ENCODE measurements around the gene MAFG. TPM values are rescaled to one million over a fixed set of nuclear protein-coding genes. Genes with fewer than 3 reads are reported as not detected.

Gene MAFG
- total and polyA plus RNA-seq, 2 of the 13 experiments (the other 11 are each of a cell fraction or from before 2014, with no cell fraction given), result 14.5 to 20.0 TPM

DNA sequence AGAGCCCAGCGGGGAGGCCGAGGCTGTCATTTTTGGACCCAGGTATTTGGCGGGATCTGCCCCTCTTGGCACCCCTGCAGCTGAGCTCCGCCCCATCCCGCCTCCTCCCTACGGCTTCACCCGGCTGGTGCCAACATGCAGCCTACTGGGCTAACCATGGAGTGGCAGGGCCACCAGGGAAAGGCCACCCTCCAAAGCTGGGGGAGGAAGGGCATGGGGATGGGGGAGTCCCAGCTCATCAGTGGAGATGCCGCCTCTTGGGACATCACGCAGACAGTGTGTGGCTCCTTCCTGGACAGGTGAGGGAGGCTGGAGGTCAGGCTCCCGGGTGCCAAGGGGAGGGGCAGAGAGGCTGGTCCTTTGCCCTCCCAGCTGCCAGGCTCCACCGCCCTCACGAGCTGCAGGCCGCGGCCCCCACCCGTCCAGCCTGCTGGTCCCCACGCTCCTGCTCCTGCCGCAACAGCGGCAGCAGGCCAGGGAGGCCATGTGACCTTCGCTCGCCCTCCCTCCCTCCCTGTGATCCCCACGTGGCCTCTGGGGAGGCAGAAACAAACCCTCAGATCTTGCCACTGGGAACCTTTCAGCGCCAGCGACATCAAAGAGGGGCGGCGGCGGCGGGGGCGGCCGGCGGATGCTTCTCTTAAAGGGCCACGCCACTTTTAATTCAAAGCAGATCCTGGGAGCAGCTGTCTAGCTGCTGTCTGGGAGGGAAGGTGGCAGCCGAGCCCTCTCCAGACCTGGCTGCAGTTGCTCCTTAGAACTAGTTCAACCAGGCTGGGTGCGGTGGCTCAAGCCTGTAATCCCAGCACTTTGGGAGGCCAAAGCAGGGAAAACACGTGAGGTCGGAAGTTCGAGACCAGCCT is 40.2 kb upstream of the MAFG start (continued):
- TF ChIP-seq CEBPZ (IDR thresholded peaks at IDR 0.05; ENCODE audit: low read length), result no peak
- TF ChIP-seq SIX1 (CRISPR knock-in tag; IDR thresholded peaks at IDR 0.05; ENCODE audit: borderline replicate concordance), result no peak; the same call in 1 of the 2 replicates
- peak; percentile 96 for TF ChIP-seq TARDBP (CRISPR knock-in tag; IDR thresholded peaks at IDR 0.05)
- no peak for TF ChIP-seq BCLAF1 (IDR thresholded peaks at IDR 0.05)
- peak; percentile 28; the same call in 1 of the 2 replicates for TF ChIP-seq ZNF44 (CRISPR knock-in tag; IDR thresholded peaks at IDR 0.05)
- no peak for TF ChIP-seq ZNF562 (CRISPR knock-in tag; IDR thresholded peaks at IDR 0.05; ENCODE audit: borderline replicate concordance)
- peak; percentile 100 for TF ChIP-seq ZFP91 (CRISPR knock-in tag; IDR thresholded peaks at IDR 0.05; ENCODE audit: borderline replicate concordance)
- peak; percentile 49 for TF ChIP-seq MIXL1 (CRISPR knock-in tag; IDR thresholded peaks at IDR 0.05)
- TF ChIP-seq ZBTB4 (CRISPR knock-in tag; IDR thresholded peaks at IDR 0.05; ENCODE audit: borderline replicate concordance), result peak; percentile 82; the same call in 1 of the 2 replicates
- TF ChIP-seq, protein P1, sequence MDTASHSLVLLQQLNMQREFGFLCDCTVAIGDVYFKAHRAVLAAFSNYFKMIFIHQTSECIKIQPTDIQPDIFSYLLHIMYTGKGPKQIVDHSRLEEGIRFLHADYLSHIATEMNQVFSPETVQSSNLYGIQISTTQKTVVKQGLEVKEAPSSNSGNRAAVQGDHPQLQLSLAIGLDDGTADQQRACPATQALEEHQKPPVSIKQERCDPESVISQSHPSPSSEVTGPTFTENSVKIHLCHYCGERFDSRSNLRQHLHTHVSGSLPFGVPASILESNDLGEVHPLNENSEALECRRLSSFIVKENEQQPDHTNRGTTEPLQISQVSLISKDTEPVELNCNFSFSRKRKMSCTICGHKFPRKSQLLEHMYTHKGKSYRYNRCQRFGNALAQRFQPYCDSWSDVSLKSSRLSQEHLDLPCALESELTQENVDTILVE (CRISPR knock-in tag; IDR thresholded peaks at IDR 0.05), result peak; percentile 85
- TF ChIP-seq, protein P2, sequence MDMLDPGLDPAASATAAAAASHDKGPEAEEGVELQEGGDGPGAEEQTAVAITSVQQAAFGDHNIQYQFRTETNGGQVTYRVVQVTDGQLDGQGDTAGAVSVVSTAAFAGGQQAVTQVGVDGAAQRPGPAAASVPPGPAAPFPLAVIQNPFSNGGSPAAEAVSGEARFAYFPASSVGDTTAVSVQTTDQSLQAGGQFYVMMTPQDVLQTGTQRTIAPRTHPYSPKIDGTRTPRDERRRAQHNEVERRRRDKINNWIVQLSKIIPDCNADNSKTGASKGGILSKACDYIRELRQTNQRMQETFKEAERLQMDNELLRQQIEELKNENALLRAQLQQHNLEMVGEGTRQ (IDR thresholded peaks at IDR 0.05; ENCODE audit: low read depth, low read length), result peak; percentile 93
- TF ChIP-seq, protein P2 (CRISPR knock-in tag; IDR thresholded peaks at IDR 0.05; ENCODE audit: borderline replicate concordance), result peak; percentile 95; the same call in 1 of the 2 replicates

All from HepG2 (cell line).